Neuronal stem cell (in vitro differentiated cells): ENCODE data around the gene ZKSCAN1.

Experiments
- DNase-seq: peaks from one replicate; pipeline ENCODE4 v3.0.0-alpha.2; 2013; ENCODE audit warnings: low spot score
- H2AFZ ChIP-seq: one replicate; pipeline ENCODE4 v1.6.1; 2013; ENCODE audit warnings: mild to moderate bottlenecking, low read length, inconsistent platforms
- H2AK5ac ChIP-seq: 2 replicates; pipeline ENCODE4 v1.6.1; 2013; ENCODE audit warnings: low read depth, mild to moderate bottlenecking, inconsistent platforms, low read length, moderate library complexity, mixed read lengths
- H2BK120ac ChIP-seq: 2 replicates; pipeline ENCODE4 v1.6.1; 2013; ENCODE audit warnings: low read depth, mild to moderate bottlenecking, inconsistent platforms, low read length, moderate library complexity, mixed read lengths
- H2BK12ac ChIP-seq: one replicate; pipeline ENCODE4 v1.6.1; 2013; ENCODE audit warnings: low read length, inconsistent platforms
- H2BK15ac ChIP-seq: 2 replicates; pipeline ENCODE4 v1.6.1; 2013; ENCODE audit warnings: mild to moderate bottlenecking, low read length, inconsistent platforms, mixed read lengths
- H2BK5ac ChIP-seq: one replicate; pipeline ENCODE4 v1.6.1; 2013; ENCODE audit warnings: inconsistent platforms, mild to moderate bottlenecking, low read length, moderate library complexity
- H3K14ac ChIP-seq: one replicate; pipeline ENCODE4 v1.6.1; 2013; ENCODE audit warnings: low read length, inconsistent platforms
- H3K18ac ChIP-seq: 2 replicates; pipeline ENCODE4 v1.6.1; 2013; ENCODE audit warnings: low read length, inconsistent platforms
- H3K23ac ChIP-seq: 2 replicates; pipeline ENCODE4 v1.6.1; 2013; ENCODE audit warnings: low read depth, mild to moderate bottlenecking, mixed read lengths, low read length, inconsistent platforms; ENCODE audit not compliant: poor library complexity
- H3K27ac ChIP-seq: replicated peaks from 3 replicates; pipeline ENCODE4 v1.5.1; 2013; ENCODE audit warnings: low read length, inconsistent platforms
- H3K27me3 ChIP-seq, 3 experiments: 2 replicates each; pipeline ENCODE4 v1.6.1; 2013; ENCODE audit warnings: low read length in 3 of 3, mild to moderate bottlenecking in 2 of 3, inconsistent platforms in 1 of 3, low read depth in 1 of 3, mixed read lengths in 1 of 3, moderate library complexity in 1 of 3; ENCODE audit not compliant: control insufficient read depth in 3 of 3, insufficient read depth in 3 of 3
- H3K36me3 ChIP-seq, 2 donors: replicated peaks in 1 of 2; 2 replicates each; pipeline ENCODE4 v1.6.1; 2013; ENCODE audit warnings: low read length in 2 of 2; ENCODE audit not compliant: control insufficient read depth in 2 of 2, insufficient read depth in 2 of 2
- H3K4ac ChIP-seq: 2 replicates; pipeline ENCODE4 v1.6.1; 2013; ENCODE audit warnings: inconsistent platforms, mild to moderate bottlenecking, low read length, moderate library complexity
- H3K4me1 ChIP-seq, 2 donors: 1 replicate in 1 of 2; 2 replicates in 1 of 2; pipeline ENCODE4 v1.6.1; 2013; ENCODE audit warnings: low read length in 2 of 2, low read depth in 1 of 2; ENCODE audit not compliant: control insufficient read depth in 2 of 2, insufficient read depth in 1 of 2
- H3K4me2 ChIP-seq: one replicate; pipeline ENCODE4 v1.6.1; 2013; ENCODE audit warnings: mild to moderate bottlenecking, low read length, inconsistent platforms; ENCODE audit not compliant: insufficient read depth, poor library complexity, severe bottlenecking
- H3K4me3 ChIP-seq, 2 donors: 2 replicates each; pipeline ENCODE4 v1.5.1; 2013; ENCODE audit warnings: low read length in 2 of 2, mild to moderate bottlenecking in 2 of 2, inconsistent platforms in 1 of 2, moderate library complexity in 1 of 2
- H3K79me1 ChIP-seq: one replicate; pipeline ENCODE4 v1.6.1; 2013; ENCODE audit warnings: low read depth, mild to moderate bottlenecking, inconsistent platforms, low read length, moderate library complexity
- H3K9ac ChIP-seq: one replicate; pipeline ENCODE4 v1.6.1; 2013; ENCODE audit warnings: mild to moderate bottlenecking, low read depth, low read length, inconsistent platforms; ENCODE audit not compliant: poor library complexity
- H3K9me3 ChIP-seq, 2 donors: replicated peaks in 1 of 2; 2 replicates each; pipeline versions ENCODE3 to v1.6.1; 2013; ENCODE audit warnings: low read length in 2 of 2, mild to moderate bottlenecking in 2 of 2, inconsistent platforms in 1 of 2, low read depth in 1 of 2, mixed read lengths in 1 of 2, moderate library complexity in 1 of 2; ENCODE audit not compliant: control insufficient read depth in 2 of 2, insufficient read depth in 1 of 2
- H4K8ac ChIP-seq: one replicate; pipeline ENCODE4 v1.6.1; 2013; ENCODE audit warnings: low read depth, mild to moderate bottlenecking, inconsistent platforms, low read length, moderate library complexity
- H4K91ac ChIP-seq: one replicate; pipeline ENCODE4 v1.6.1; 2013; ENCODE audit warnings: low read length, low read depth, mild to moderate bottlenecking, inconsistent platforms; ENCODE audit not compliant: poor library complexity
- WGBS, 2 donors: extraction: QIAGEN DNeasy Blood & Tissue Kit; methylation state at CpG; one replicate each; pipeline ENCODE4 v1.1.7; 2013; ENCODE audit warnings: missing lambda C conversion rate in 2 of 2, mixed read lengths in 1 of 2; ENCODE audit not compliant: insufficient read length in 2 of 2, insufficient replicate concordance in 1 of 2; ENCODE audit errors: extremely low coverage in 2 of 2; 5-methylcytosine and 5-hydroxymethylcytosine counted together

ZKSCAN1 gene

DNA sequence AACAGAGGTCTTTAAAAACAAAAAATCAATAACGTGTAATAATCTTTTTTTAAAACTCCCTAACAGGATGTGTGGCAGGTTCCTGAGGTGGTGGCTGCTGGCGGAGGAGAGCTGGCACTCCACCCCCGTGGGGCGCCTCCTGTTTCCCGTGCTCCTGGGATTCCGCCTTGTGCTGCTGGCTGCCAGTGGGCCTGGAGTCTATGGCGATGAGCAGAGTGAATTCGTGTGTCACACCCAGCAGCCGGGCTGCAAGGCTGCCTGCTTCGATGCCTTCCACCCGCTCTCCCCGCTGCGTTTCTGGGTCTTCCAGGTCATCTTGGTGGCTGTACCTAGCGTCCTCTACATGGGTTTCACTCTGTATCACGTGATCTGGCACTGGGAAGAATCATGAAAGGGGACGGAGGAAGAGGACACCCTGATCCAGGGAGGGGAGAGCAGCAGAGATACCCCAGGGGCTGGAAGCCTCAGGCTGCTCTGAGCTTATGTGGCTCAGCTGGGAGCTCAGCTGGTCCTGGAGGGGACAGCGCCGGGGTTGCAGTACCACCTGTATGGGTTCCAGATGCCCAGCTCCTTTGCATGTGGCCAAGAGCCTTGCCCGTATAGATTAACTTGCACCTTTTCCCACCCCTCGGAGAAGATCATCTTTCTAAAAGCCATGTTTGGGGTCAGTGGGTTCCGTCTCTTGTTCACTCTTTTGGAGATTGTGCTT is 22.9 kb upstream of the ZKSCAN1 start:
- no peak overlapping the region for H3K9ac ChIP-seq
- H3K23ac ChIP-seq: peak overlapping the region; percentile 26
- no peak overlapping the region for H4K8ac ChIP-seq
- H3K14ac ChIP-seq: no peak overlapping the region
- H3K4me1 ChIP-seq: peaks cover 3% of the 10 kb centered on the region in 2 donors
- DNase-seq: no peak
- H3K36me3 ChIP-seq: no peaks in the 10 kb centered on the region
- peaks cover 0 to 17% (median 0%) of the 10 kb centered on the region in 3 experiments for H3K27me3 ChIP-seq
- no peak overlapping the region for H3K18ac ChIP-seq
- H3K79me1 ChIP-seq: peaks cover 2% of the 10 kb centered on the region
- H2BK12ac ChIP-seq: no peak overlapping the region
- no peak overlapping the region for H4K91ac ChIP-seq
- H3K4ac ChIP-seq: no peak overlapping the region
- WGBS, 2 donors: no CpG with 5 or more reads among the region's 21 CpGs
- no peak overlapping the region for H3K4me3 ChIP-seq
- H3K27ac ChIP-seq: no peak overlapping the region
- no peaks in the 10 kb centered on the region for H3K9me3 ChIP-seq
- peak overlapping the region; percentile 34 for H2BK15ac ChIP-seq
- no peak overlapping the region for H2BK120ac ChIP-seq
- H2BK5ac ChIP-seq: peak overlapping the region; percentile 31
- no peak overlapping the region for H3K4me2 ChIP-seq
- H2AFZ ChIP-seq: peak overlapping the region; percentile 40
- no peak overlapping the region for H2AK5ac ChIP-seq

DNA sequence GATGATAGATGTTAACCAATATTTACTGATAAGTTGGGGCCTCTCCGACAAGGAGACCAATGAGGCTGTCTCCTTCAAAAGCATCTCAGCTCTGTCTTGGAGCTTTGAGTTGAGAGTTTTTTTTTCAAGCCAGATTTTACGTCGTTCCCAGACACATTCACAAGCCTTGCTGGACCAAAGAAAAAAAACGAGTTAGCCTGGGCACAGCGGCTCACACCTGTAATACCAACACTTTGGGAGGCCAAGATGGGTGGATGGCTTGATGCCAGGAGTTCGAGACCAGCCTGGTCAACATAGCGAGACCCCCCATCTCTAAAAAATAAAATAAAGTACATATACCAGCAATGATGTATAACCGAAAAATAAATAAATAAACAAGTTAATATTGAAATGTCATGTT is 20.6 kb upstream of the ZKSCAN1 start:
- Histone ChIP-seq H3K79me1 (no peaks in the 10 kb centered on the region), H2AFZ (peak overlapping the region; percentile 62), H2BK12ac (no peak overlapping the region), H3K9ac (no peak overlapping the region), H3K18ac (no peak overlapping the region), H3K27me3 (peaks cover 0 to 7% (median 0%) of the 10 kb centered on the region in 3 experiments), H2BK120ac (no peak overlapping the region), H2BK15ac (no peak overlapping the region), H3K4me2 (no peak overlapping the region), H3K4me1 (peaks cover 3% of the 10 kb centered on the region in 2 donors), H3K23ac (no peak overlapping the region), H3K14ac (no peak overlapping the region), H3K4me3 (no peak overlapping the region), H3K9me3 (no peaks in the 10 kb centered on the region), H3K4ac (no peak overlapping the region), H2BK5ac (no peak overlapping the region), H4K8ac (no peak overlapping the region), H3K36me3 (no peaks in the 10 kb centered on the region), H4K91ac (no peak overlapping the region), H2AK5ac (no peak overlapping the region), H3K27ac (no peak overlapping the region)
- WGBS, 2 donors: no CpG with 5 or more reads among the region's 8 CpGs
- no peak for DNase-seq

DNA sequence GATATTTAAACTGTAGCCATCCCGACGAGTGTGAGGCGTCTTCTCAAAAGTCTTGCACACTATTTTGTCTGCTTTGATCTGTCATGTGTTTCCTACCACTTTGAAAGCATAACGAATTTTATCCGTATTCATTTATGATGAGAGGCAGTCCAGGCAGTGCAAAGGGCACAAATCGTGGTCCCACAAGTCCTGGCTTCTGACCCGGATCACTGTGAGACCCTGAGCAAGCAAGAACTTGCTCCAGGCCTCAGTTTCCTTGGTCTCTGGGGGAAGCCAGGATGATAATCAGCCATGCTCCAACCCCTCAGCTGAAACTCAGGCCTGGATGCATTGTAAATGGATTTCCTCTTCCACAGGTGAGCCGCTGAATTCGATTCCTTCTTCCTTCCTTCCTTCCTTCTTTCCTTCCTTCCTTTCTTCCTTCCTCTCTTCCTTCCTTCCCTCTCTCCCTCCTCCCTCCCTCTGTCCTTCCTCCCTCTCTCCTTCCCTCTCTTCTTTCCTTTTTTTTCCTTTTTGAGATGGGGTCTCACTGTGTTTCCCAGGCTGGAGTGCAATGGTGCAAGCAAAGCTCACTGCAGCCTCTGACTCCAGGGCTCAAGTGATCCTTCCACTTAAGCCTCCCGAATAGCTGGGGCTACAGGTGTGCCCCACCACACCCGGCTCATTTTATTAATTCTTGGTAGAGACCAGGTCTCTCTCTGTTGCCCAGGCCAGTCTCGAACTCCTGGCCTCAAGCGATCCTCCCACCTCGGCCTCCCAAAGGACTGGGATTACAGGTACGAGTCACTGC is 18.4 kb upstream of the ZKSCAN1 start:
- no peak overlapping the region for H3K23ac ChIP-seq
- no peak overlapping the region for H2AFZ ChIP-seq
- H3K4me2 ChIP-seq: peak overlapping the region; percentile 18
- no peak overlapping the region for H2AK5ac ChIP-seq
- DNase-seq: no peak
- peak overlapping the region; percentile 76 for H3K18ac ChIP-seq
- no peak overlapping the region for H4K8ac ChIP-seq
- H3K14ac ChIP-seq: no peak overlapping the region
- H2BK12ac ChIP-seq: peak overlapping the region; percentile 30
- H3K27ac ChIP-seq: no peak overlapping the region
- H2BK120ac ChIP-seq: no peak overlapping the region
- no peak overlapping the region for H3K9ac ChIP-seq
- H3K79me1 ChIP-seq: no peaks in the 10 kb centered on the region
- peak overlapping the region; percentile 69 for H4K91ac ChIP-seq
- peak overlapping the region; percentile 39 for H2BK5ac ChIP-seq
- H3K4me1 ChIP-seq: no peaks in the 10 kb centered on the region
- peak overlapping the region in 1 of 2 donors; percentile 88 for H3K4me3 ChIP-seq
- H3K36me3 ChIP-seq: no peaks in the 10 kb centered on the region
- peaks cover 0 to 4% (median 0%) of the 10 kb centered on the region in 3 experiments for H3K27me3 ChIP-seq
- no CpG with 5 or more reads among the region's 15 CpGs for WGBS, 2 donors
- H3K9me3 ChIP-seq: no peaks in the 10 kb centered on the region
- H2BK15ac ChIP-seq: no peak overlapping the region
- H3K4ac ChIP-seq: no peak overlapping the region

DNA sequence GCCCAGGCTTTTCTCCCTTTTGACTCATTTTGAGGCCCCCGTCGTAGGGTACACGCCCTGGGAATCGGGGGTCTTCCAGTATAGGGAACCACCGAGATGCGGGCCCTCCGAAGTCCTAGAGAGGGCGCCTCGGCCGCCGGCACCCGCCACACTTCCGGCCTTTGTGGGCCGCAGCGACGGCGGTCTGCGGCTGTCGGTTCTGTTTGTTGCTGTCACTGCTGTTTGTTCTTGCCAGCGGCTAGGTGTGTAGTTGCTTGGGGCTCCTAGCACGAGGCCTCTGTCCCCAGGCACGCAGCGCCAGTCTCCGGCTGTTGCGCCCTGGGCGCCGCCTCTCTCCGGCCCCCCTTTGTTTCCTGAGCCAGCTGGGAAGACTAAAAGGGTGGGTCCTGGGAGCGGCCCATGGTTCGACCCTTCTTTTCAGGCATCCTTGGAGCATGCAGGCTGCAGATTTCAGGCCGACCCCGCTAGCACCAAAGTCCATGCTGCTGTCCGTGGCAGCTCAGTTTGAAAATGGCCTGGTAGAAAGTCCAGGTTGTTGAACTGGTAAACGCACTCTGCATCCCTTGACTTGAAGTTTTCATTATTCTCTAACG is 17.8 kb upstream of the ZKSCAN1 start:
- peak; percentile 42 for DNase-seq
- H3K4ac ChIP-seq: no peak overlapping the region
- H3K9me3 ChIP-seq: no peaks in the 10 kb centered on the region
- H3K4me3 ChIP-seq: peak overlapping the region in 1 of 2 donors; percentile 88
- no peak overlapping the region for H2BK120ac ChIP-seq
- H2BK5ac ChIP-seq: peak overlapping the region; percentile 39
- peak overlapping the region; percentile 69 for H4K91ac ChIP-seq
- peak overlapping the region; percentile 92 for H4K8ac ChIP-seq
- peak overlapping the region; percentile 91 for H3K9ac ChIP-seq
- no peak overlapping the region for H2BK15ac ChIP-seq
- peak overlapping the region; percentile 56 for H2AFZ ChIP-seq
- H3K23ac ChIP-seq: peak overlapping the region; percentile 68
- H3K18ac ChIP-seq: peak overlapping the region; percentile 97
- H2BK12ac ChIP-seq: no peak overlapping the region
- no peaks in the 10 kb centered on the region for H3K79me1 ChIP-seq
- no CpG with 5 or more reads among the region's 35 CpGs for WGBS, 2 donors
- H3K27ac ChIP-seq: peak overlapping the region; percentile 75
- H3K4me1 ChIP-seq: no peaks in the 10 kb centered on the region
- H3K36me3 ChIP-seq: no peaks in the 10 kb centered on the region
- peaks cover 0 to 4% (median 0%) of the 10 kb centered on the region in 3 experiments for H3K27me3 ChIP-seq
- H3K14ac ChIP-seq: peak overlapping the region; percentile 72
- no peak overlapping the region for H2AK5ac ChIP-seq
- H3K4me2 ChIP-seq: peak overlapping the region; percentile 32
